SHP77 treated with DMSO at 0.1 percent for 48 hours (cell line): ENCODE measurements around the gene MCC.

ENCODE experiments used
- DNase-seq: peaks from one replicate; lab custom pipeline; 2025; lab: John Stamatoyannopoulos, UW

Gene MCC

GRCh38 chr5:113029614-113030013 lies 458.6 kb downstream of the MCC start:
- DNase-seq = no peak

GRCh38 chr5:113027431-113027830 lies 460.8 kb downstream of the MCC start:
- DNase-seq = no peak

- no peak for DNase-seq
Measured at GRCh38 chr5:113027015-113027414, 461.2 kb downstream of the MCC start.

- no peak for DNase-seq
Measured at GRCh38 chr5:113026211-113026610, 462.0 kb downstream of the MCC start.

GRCh38 chr5:113025596-113025995 lies 462.7 kb downstream of the MCC start:
- no peak for DNase-seq

- no peak for DNase-seq
Measured at GRCh38 chr5:113024076-113024697, 464.1 kb downstream of the MCC start.

- DNase-seq = no peak
Measured at GRCh38 chr5:113022661-113023060, 465.6 kb downstream of the MCC start.

GRCh38 chr5:113020461-113021273 lies 467.6 kb downstream of the MCC start:
- no peak for DNase-seq

- DNase-seq = no peak
Measured at GRCh38 chr5:113017881-113018635, 470.2 kb downstream of the MCC start.

GRCh38 chr5:113005454-113005853 lies 482.8 kb downstream of the MCC start:
- DNase-seq = no peak

- DNase-seq = no peak
Measured at GRCh38 chr5:113003763-113004162, 484.5 kb downstream of the MCC start.

GRCh38 chr5:113002423-113002822 lies 485.8 kb downstream of the MCC start:
- DNase-seq = no peak

- no peak for DNase-seq
Measured at GRCh38 chr5:113000466-113000865, 487.8 kb downstream of the MCC start.

- no peak for DNase-seq
Measured at GRCh38 chr5:112998296-112998695, 490.0 kb downstream of the MCC start.

GRCh38 chr5:112996830-112997374 lies 491.4 kb downstream of the MCC start:
- no peak for DNase-seq

- no peak for DNase-seq
Measured at GRCh38 chr5:112995764-112996618, 492.3 kb downstream of the MCC start.

GRCh38 chr5:112986224-112986623 lies 502.0 kb downstream of the MCC start:
- DNase-seq = no peak

- DNase-seq = no peak
Measured at GRCh38 chr5:112983363-112983762, 504.9 kb downstream of the MCC start.

- DNase-seq = no peak
Measured at GRCh38 chr5:112979723-112980122, 508.5 kb downstream of the MCC start.

- DNase-seq = no peak
Measured at GRCh38 chr5:112978836-112979235, 509.4 kb downstream of the MCC start.

- DNase-seq = no peak
Measured at GRCh38 chr5:112977440-112977861, 510.8 kb downstream of the MCC start.
